Caco-2 (cell line): ENCODE measurements around the gene OSTN. TPM values are rescaled to one million over a fixed set of nuclear protein-coding genes. Genes with fewer than 3 reads are reported as not detected.
"Not testable (repeated sequence)": the region's sequence is repeated elsewhere in the genome, so short reads cannot be mapped to it uniquely, and the experiment has no call there.

Experiments
- BruUV-seq: library from RNA; stranded (reverse); fragments of 400-500 nt; replicated peaks from 2 replicates; lab custom pipeline; 2021; lab: Mats Ljungman, UMichigan
- CTCF ChIA-PET: fragments of 300-600 bp; sonication (Branson Sonifier 250); formaldehyde crosslinking; loops from one replicate; lab custom pipeline; 2022; ENCODE audit warnings: antibody characterized with exemption; lab: Charles Lee
- POLR2A ChIA-PET: fragments of 300-600 bp; sonication (Branson Sonifier 250); formaldehyde crosslinking; loops from one replicate; lab custom pipeline; 2022; ENCODE audit warnings: antibody characterized with exemption; lab: Charles Lee
- DNase-seq, 2 experiments: peaks; one replicate each; pipeline versions ENCODE4 v3.0.0 to v3.0.0-alpha.2; 2020 to 2022
- H3K27me3 ChIP-seq: replicated peaks from 2 replicates; pipeline ENCODE4 v1.6.0; 2011; ENCODE audit warnings: low read length; ENCODE audit not compliant: control insufficient read depth, insufficient read depth
- H3K36me3 ChIP-seq: 2 replicates; pipeline ENCODE4 v1.5.1; 2011; ENCODE audit warnings: low read length; ENCODE audit not compliant: control insufficient read depth, insufficient read depth
- H3K4me1 ChIP-seq: fragments of 250-450 bp; sonication (Bioruptor Pico); 2 replicates; pipeline ENCODE4 v1.5.1; 2020; ENCODE audit warnings: mild to moderate bottlenecking
- H3K4me3 ChIP-seq: 2 replicates; pipeline ENCODE4 v1.5.1; 2011; ENCODE audit warnings: low read depth, mild to moderate bottlenecking, control low read depth, low read length
- H3K9me3 ChIP-seq: fragments of 250-450 bp; sonication (Bioruptor Pico); 2 replicates; pipeline ENCODE4 v1.5.1; 2020; ENCODE audit warnings: mild to moderate bottlenecking, moderate library complexity
- H3K27ac Mint-ChIP-seq: one replicate; pipeline ENCODE4 v1.8.0; 2022; ENCODE audit warnings: mixed read lengths; ENCODE audit not compliant: unreplicated experiment
- H3K27me3 Mint-ChIP-seq: one replicate; pipeline ENCODE4 v1.8.0; 2022; ENCODE audit warnings: mixed read lengths; ENCODE audit not compliant: insufficient read depth, unreplicated experiment
- H3K36me3 Mint-ChIP-seq: one replicate; pipeline ENCODE4 v1.8.0; 2022; ENCODE audit warnings: mild to moderate bottlenecking, mixed read lengths; ENCODE audit not compliant: insufficient read depth, unreplicated experiment
- H3K4me1 Mint-ChIP-seq: one replicate; pipeline ENCODE4 v1.8.0; 2022; ENCODE audit warnings: low read depth, mixed read lengths; ENCODE audit not compliant: unreplicated experiment
- H3K4me3 Mint-ChIP-seq: one replicate; pipeline ENCODE4 v1.8.0; 2022; ENCODE audit warnings: mild to moderate bottlenecking, moderate library complexity, mixed read lengths; ENCODE audit not compliant: unreplicated experiment
- H3K9me3 Mint-ChIP-seq: one replicate; pipeline ENCODE4 v1.8.0; 2022; ENCODE audit warnings: mixed read lengths; ENCODE audit not compliant: unreplicated experiment
- CTCF ChIP-seq, 2 experiments: fragments of 200-600 bp in 1 of 2; IDR thresholded peaks; 1 replicate in 1 of 2; 2 replicates in 1 of 2; pipeline versions ENCODE4 v1.5.1 to v1.8.0; 2011 to 2022; ENCODE audit warnings: antibody characterized with exemption in 1 of 2, control low read depth in 1 of 2, inconsistent platforms in 1 of 2, low read depth in 1 of 2, low read length in 1 of 2, mild to moderate bottlenecking in 1 of 2, moderate library complexity in 1 of 2; ENCODE audit not compliant: insufficient read depth in 1 of 2, severe bottlenecking in 1 of 2, unreplicated experiment in 1 of 2
- intact Hi-C: fragments of 100-400 bp; cut with micrococcal nuclease; formaldehyde crosslinking; loops from one replicate; pipeline ENCODE4 v1.10.0; 2022; ENCODE audit not compliant: unreplicated experiment
- total RNA-seq: library from RNA; stranded (reverse); gene quantifications from 2 replicates; pipeline ENCODE4 v1.2.3, GENCODE V29; 2022

OSTN gene
- total RNA-seq, 1 experiment from 2014 or later, result not detected

DNA sequence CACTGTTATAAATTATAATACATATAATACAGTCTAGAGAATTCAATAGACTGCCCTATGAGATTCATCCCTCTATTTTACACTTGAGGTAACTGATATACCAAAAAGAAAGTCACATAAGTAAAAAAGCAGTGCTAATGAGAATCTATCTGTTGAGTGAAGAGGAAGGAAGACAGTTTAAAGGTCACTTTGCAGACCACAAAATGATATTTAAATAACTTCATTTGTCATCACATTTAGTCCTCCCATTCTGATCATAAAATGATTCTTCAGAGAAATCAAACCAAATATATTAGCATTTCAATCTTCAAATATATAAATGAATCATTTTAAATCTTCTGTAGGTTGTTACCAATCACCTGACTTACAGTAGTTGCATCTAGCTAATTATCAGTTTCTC is 69.7 kb downstream of the OSTN start:
- Histone ChIP-seq H3K27me3 (no peaks in the 10 kb centered on the region), H3K36me3 (no peaks in the 10 kb centered on the region), H3K4me3 (no peak overlapping the region), H3K4me1 (no peaks in the 10 kb centered on the region), H3K9me3 (0 out of 2 replicates have a peak, but pooled peaks cover 2% of the 10 kb centered on the region)
- Mint-ChIP-seq H3K36me3 (no peaks in the 10 kb centered on the region), H3K4me3 (no peak overlapping the region), H3K4me1 (no peaks in the 10 kb centered on the region), H3K27me3 (peaks cover 2% of the 10 kb centered on the region), H3K27ac (no peak overlapping the region), H3K9me3 (peaks cover 9% of the 10 kb centered on the region)
- ChIA-PET CTCF (no interaction called here), POLR2A (no interaction called here)
- no peak for DNase-seq
- BruUV-seq, result no TSS peak
- intact Hi-C loops, result no loop called here
- no peak for TF ChIP-seq CTCF (IDR thresholded peaks at IDR 0.05; ENCODE audit: insufficient read depth in 1 of 2, low read depth in 1 of 2, low read length in 1 of 2, severe bottlenecking in 1 of 2, unreplicated experiment in 1 of 2)

GRCh38 chr3:191269289-191270085 is 70.4 kb downstream of the OSTN start:
- ChIA-PET POLR2A (no interaction called here), CTCF (no interaction called here)
- intact Hi-C loops, result no loop called here
- Mint-ChIP-seq H3K36me3 (no peaks in the 10 kb centered on the region), H3K9me3 (peaks cover 9% of the 10 kb centered on the region), H3K4me3 (no peak overlapping the region), H3K27ac (no peak overlapping the region), H3K27me3 (no peaks in the 10 kb centered on the region), H3K4me1 (no peaks in the 10 kb centered on the region)
- H3K4me3 ChIP-seq, result no peak overlapping the region
- H3K9me3 ChIP-seq, result 0 out of 2 replicates have a peak, but pooled peaks cover 2% of the 10 kb centered on the region
- no peak for TF ChIP-seq CTCF (IDR thresholded peaks at IDR 0.05; ENCODE audit: insufficient read depth in 1 of 2, low read depth in 1 of 2, low read length in 1 of 2, severe bottlenecking in 1 of 2, unreplicated experiment in 1 of 2)
- no peaks in the 10 kb centered on the region for H3K27me3 ChIP-seq
- BruUV-seq, result no TSS peak
- DNase-seq, result no peak
- H3K4me1 ChIP-seq, result no peaks in the 10 kb centered on the region
- no peaks in the 10 kb centered on the region for H3K36me3 ChIP-seq

DNA sequence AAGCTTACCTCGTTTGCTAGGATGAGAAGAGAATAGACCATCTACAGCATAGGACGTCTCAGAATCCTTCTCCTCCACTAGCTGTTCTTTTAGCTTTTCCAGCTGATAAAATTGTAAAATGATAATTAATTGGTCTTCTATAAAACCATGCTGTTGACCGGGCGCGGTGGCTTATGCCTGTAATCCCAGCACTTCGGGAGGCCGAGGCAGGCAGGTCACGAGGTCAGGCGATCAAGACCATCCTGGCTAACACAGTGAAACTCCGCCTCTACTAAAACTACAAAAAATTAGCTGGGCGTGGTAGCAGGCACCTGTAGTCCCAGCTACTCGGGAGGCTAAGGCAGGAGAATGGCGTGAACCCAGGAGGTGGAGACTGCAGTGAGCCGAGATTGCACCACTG is 76.2 kb downstream of the OSTN start:
- intact Hi-C loops, H3K9me3 ChIP-seq, BruUV-seq, CTCF ChIA-PET, H3K27me3 ChIP-seq, DNase-seq, H3K4me1 Mint-ChIP-seq, H3K4me1 ChIP-seq, H3K36me3 Mint-ChIP-seq, H3K36me3 ChIP-seq, H3K27me3 Mint-ChIP-seq, H3K9me3 Mint-ChIP-seq, POLR2A ChIA-PET, H3K27ac Mint-ChIP-seq, H3K4me3 Mint-ChIP-seq, H3K4me3 ChIP-seq: not testable (repeated sequence)
